ENCODE results near the gene RAB7B. TPM values are rescaled to one million over a fixed set of nuclear protein-coding genes. Genes with fewer than 3 reads are reported as not detected.

Gene RAB7B
- total and polyA plus RNA-seq, 3 experiments from 2014 or later, result 0.29 to 0.48 TPM; not detected in 1

GRCh38 chr1:205963352-205964155 is 39.6 kb downstream of the RAB7B start:
- no peak overlapping the region for H3K27ac ChIP-seq (ENCODE audit: low read depth, low read length)
- H3K4me3 Mint-ChIP-seq, result no peak overlapping the region
- H3K4me3 ChIP-seq (ENCODE audit: low read length), result no peak overlapping the region
- no peaks in the 10 kb centered on the region for H3K4me1 Mint-ChIP-seq
- H3K27me3 Mint-ChIP-seq, result peaks cover 4 to 26% of the 10 kb centered on the region in 2 donors
- H3K36me3 Mint-ChIP-seq, result no peaks in the 10 kb centered on the region
- peaks cover 0 to 3% (median 0%) of the 10 kb centered on the region in 5 donors for H3K9me3 Mint-ChIP-seq
- no peaks in the 10 kb centered on the region for H3K9me3 ChIP-seq (ENCODE audit: low read length)
- no peaks in the 10 kb centered on the region for H3K36me3 ChIP-seq (ENCODE audit: insufficient read depth, low read length)
- H3K27me3 ChIP-seq (ENCODE audit: insufficient read depth, low read length, poor library complexity, severe bottlenecking), result no peaks in the 10 kb centered on the region
- CTCF ChIA-PET, result interaction anchor here (0.8 kb wide), 1 partner anchor 14 kb away, joined by 3 read pairs; no protein-coding TSS in a partner anchor
- no peaks in the 10 kb centered on the region for H3K4me1 ChIP-seq (ENCODE audit: insufficient read depth, low read length)
- POLR2A ChIA-PET, result no interaction called here
- H3K27ac Mint-ChIP-seq, result no peak overlapping the region
- no peak for DNase-seq

GRCh38 chr1:205962821-205963221 is 40.4 kb downstream of the RAB7B start:
- Histone ChIP-seq H3K4me1 (ENCODE audit: insufficient read depth, low read length) (no peaks in the 10 kb centered on the region), H3K36me3 (ENCODE audit: insufficient read depth, low read length) (no peaks in the 10 kb centered on the region), H3K27ac (ENCODE audit: low read depth, low read length) (no peak overlapping the region), H3K9me3 (ENCODE audit: low read length) (no peaks in the 10 kb centered on the region), H3K4me3 (ENCODE audit: low read length) (no peak overlapping the region), H3K27me3 (ENCODE audit: insufficient read depth, low read length, poor library complexity, severe bottlenecking) (no peaks in the 10 kb centered on the region)
- peaks cover 4 to 28% of the 10 kb centered on the region in 2 donors for H3K27me3 Mint-ChIP-seq
- no peak for DNase-seq
- no peak overlapping the region for H3K27ac Mint-ChIP-seq
- peaks cover 0 to 3% (median 0%) of the 10 kb centered on the region in 5 donors for H3K9me3 Mint-ChIP-seq
- POLR2A ChIA-PET, result no interaction called here
- H3K4me1 Mint-ChIP-seq, result no peaks in the 10 kb centered on the region
- no peaks in the 10 kb centered on the region for H3K36me3 Mint-ChIP-seq
- no peak overlapping the region for H3K4me3 Mint-ChIP-seq
- CTCF ChIA-PET, result no interaction called here

GRCh38 chr1:205961991-205962820 is 41.0 kb downstream of the RAB7B start:
- no peaks in the 10 kb centered on the region for H3K27me3 ChIP-seq (ENCODE audit: insufficient read depth, low read length, poor library complexity, severe bottlenecking)
- Mint-ChIP-seq H3K4me3 (no peak overlapping the region), H3K36me3 (no peaks in the 10 kb centered on the region), H3K4me1 (no peaks in the 10 kb centered on the region), H3K9me3 (peaks cover 0 to 3% (median 0%) of the 10 kb centered on the region in 5 donors), H3K27ac (no peak overlapping the region), H3K27me3 (peaks cover 5 to 33% of the 10 kb centered on the region in 2 donors)
- no peak overlapping the region for H3K27ac ChIP-seq (ENCODE audit: low read depth, low read length)
- no peak for DNase-seq
- H3K4me1 ChIP-seq (ENCODE audit: insufficient read depth, low read length), result no peaks in the 10 kb centered on the region
- no peaks in the 10 kb centered on the region for H3K36me3 ChIP-seq (ENCODE audit: insufficient read depth, low read length)
- no peaks in the 10 kb centered on the region for H3K9me3 ChIP-seq (ENCODE audit: low read length)
- POLR2A ChIA-PET, result no interaction called here
- CTCF ChIA-PET, result interaction anchor here (1.8 to 1.9 kb wide), 2 partner anchors 10 to 15 kb away, joined by 3 to 7 read pairs; no protein-coding TSS in a partner anchor
- H3K4me3 ChIP-seq (ENCODE audit: low read length), result no peak overlapping the region

- no peak for DNase-seq
- no peaks in the 10 kb centered on the region for H3K4me1 Mint-ChIP-seq
These were observed 41.8 kb downstream of the RAB7B start for GRCh38 chr1:205961405-205961804.

GRCh38 chr1:205959789-205960188 is 43.4 kb downstream of the RAB7B start:
- CTCF ChIA-PET, result no interaction called here

More at GRCh38 chr1:205961405-205961804, 41.8 kb downstream of the RAB7B start:
- Mint-ChIP-seq H3K27ac (no peak overlapping the region), H3K27me3 (peaks cover 11 to 40% of the 10 kb centered on the region in 2 donors), H3K9me3 (peaks cover 0 to 3% (median 0%) of the 10 kb centered on the region in 5 donors), H3K4me3 (no peak overlapping the region), H3K36me3 (no peaks in the 10 kb centered on the region)
- ChIA-PET CTCF (interaction anchor here (1.8 to 1.9 kb wide), 2 partner anchors 11 to 16 kb away, joined by 3 to 7 read pairs; no protein-coding TSS in a partner anchor), POLR2A (no interaction called here)
- no peak overlapping the region for H3K4me3 ChIP-seq (ENCODE audit: low read length)
- H3K27me3 ChIP-seq (ENCODE audit: insufficient read depth, low read length, poor library complexity, severe bottlenecking), result no peaks in the 10 kb centered on the region
- H3K27ac ChIP-seq (ENCODE audit: low read depth, low read length), result no peak overlapping the region
- no peaks in the 10 kb centered on the region for H3K4me1 ChIP-seq (ENCODE audit: insufficient read depth, low read length)
- no peaks in the 10 kb centered on the region for H3K36me3 ChIP-seq (ENCODE audit: insufficient read depth, low read length)
- no peaks in the 10 kb centered on the region for H3K9me3 ChIP-seq (ENCODE audit: low read length)

GRCh38 chr1:205955499-205955898 is 47.7 kb downstream of the RAB7B start:
- H3K27ac Mint-ChIP-seq, result no peak overlapping the region
- ChIA-PET CTCF (interaction anchor here (0.9 kb wide), 1 partner anchor 26 kb away, joined by 3 read pairs; no protein-coding TSS in a partner anchor), POLR2A (no interaction called here)
- H3K4me1 ChIP-seq (ENCODE audit: insufficient read depth, low read length), result no peaks in the 10 kb centered on the region
- no peaks in the 10 kb centered on the region for H3K27me3 ChIP-seq (ENCODE audit: insufficient read depth, low read length, poor library complexity, severe bottlenecking)
- DNase-seq, result no peak
- H3K9me3 Mint-ChIP-seq, result peaks cover 0 to 3% (median 0%) of the 10 kb centered on the region in 5 donors
- H3K36me3 ChIP-seq (ENCODE audit: insufficient read depth, low read length), result no peaks in the 10 kb centered on the region
- peaks cover 18 to 47% of the 10 kb centered on the region in 2 donors for H3K27me3 Mint-ChIP-seq
- no peaks in the 10 kb centered on the region for H3K4me1 Mint-ChIP-seq
- H3K4me3 ChIP-seq (ENCODE audit: low read length), result no peak overlapping the region
- H3K27ac ChIP-seq (ENCODE audit: low read depth, low read length), result no peak overlapping the region
- no peaks in the 10 kb centered on the region for H3K36me3 Mint-ChIP-seq
- H3K4me3 Mint-ChIP-seq, result no peak overlapping the region
- H3K9me3 ChIP-seq (ENCODE audit: low read length), result no peaks in the 10 kb centered on the region

More at GRCh38 chr1:205959789-205960188, 43.4 kb downstream of the RAB7B start:
- Histone ChIP-seq H3K4me1 (ENCODE audit: insufficient read depth, low read length) (no peaks in the 10 kb centered on the region), H3K4me3 (ENCODE audit: low read length) (no peak overlapping the region), H3K27me3 (ENCODE audit: insufficient read depth, low read length, poor library complexity, severe bottlenecking) (no peaks in the 10 kb centered on the region), H3K27ac (ENCODE audit: low read depth, low read length) (no peak overlapping the region), H3K9me3 (ENCODE audit: low read length) (no peaks in the 10 kb centered on the region), H3K36me3 (ENCODE audit: insufficient read depth, low read length) (no peaks in the 10 kb centered on the region)
- peaks cover 0 to 3% (median 0%) of the 10 kb centered on the region in 5 donors for H3K9me3 Mint-ChIP-seq
- H3K4me1 Mint-ChIP-seq, result no peaks in the 10 kb centered on the region
- H3K27me3 Mint-ChIP-seq, result peaks cover 19 to 52% of the 10 kb centered on the region in 2 donors
- H3K36me3 Mint-ChIP-seq, result no peaks in the 10 kb centered on the region
- no peak overlapping the region for H3K27ac Mint-ChIP-seq
- DNase-seq, result no peak
- no peak overlapping the region for H3K4me3 Mint-ChIP-seq
- POLR2A ChIA-PET, result no interaction called here

- H3K36me3 Mint-ChIP-seq, result no peaks in the 10 kb centered on the region
- Histone ChIP-seq H3K4me3 (ENCODE audit: low read length) (no peak overlapping the region), H3K9me3 (ENCODE audit: low read length) (no peaks in the 10 kb centered on the region), H3K27me3 (ENCODE audit: insufficient read depth, low read length, poor library complexity, severe bottlenecking) (no peaks in the 10 kb centered on the region), H3K4me1 (ENCODE audit: insufficient read depth, low read length) (no peaks in the 10 kb centered on the region), H3K36me3 (ENCODE audit: insufficient read depth, low read length) (no peaks in the 10 kb centered on the region), H3K27ac (ENCODE audit: low read depth, low read length) (no peak overlapping the region)
- H3K27ac Mint-ChIP-seq, result no peak overlapping the region
- CTCF ChIA-PET, result interaction anchor here (1.5 kb wide), 1 partner anchor 22 kb away, joined by 3 read pairs; no protein-coding TSS in a partner anchor
- no peak for DNase-seq
- no peak overlapping the region for H3K4me3 Mint-ChIP-seq
- POLR2A ChIA-PET, result no interaction called here
- no peaks in the 10 kb centered on the region for H3K4me1 Mint-ChIP-seq
- peaks cover 0 to 3% (median 0%) of the 10 kb centered on the region in 5 donors for H3K9me3 Mint-ChIP-seq
- H3K27me3 Mint-ChIP-seq, result peaks cover 18 to 41% of the 10 kb centered on the region in 2 donors
These were observed 48.3 kb downstream of the RAB7B start for GRCh38 chr1:205954819-205955404.
